Right ventricle myocardium inferior (tissue), 1 donor: Measurements from ENCODE around the gene GLIS1. TPM values are rescaled to one million over a fixed set of nuclear protein-coding genes. Genes with fewer than 3 reads are reported as not detected.

Experiments used
- ATAC-seq: fragments of 200-7000 bp; cut with Tn5 transposase; one replicate; pipeline ENCODE4 v1.9.1; 2020; ENCODE audit warnings: mild to moderate bottlenecking, moderate library complexity
- DNase-seq: peaks from one replicate; pipeline ENCODE4 v3.0.0; 2021; ENCODE audit errors: missing footprints
- intact Hi-C: fragments of 100-400 bp; cut with DNase I; formaldehyde crosslinking; loops from one replicate; pipeline ENCODE4 v1.11.0; 2022
- total RNA-seq: library from RNA; stranded (reverse); fragmentation: NEBNext Ultra II Directional; extraction: Animal tissue kit (Norgen Biotek cat#: 25700); gene quantifications from one replicate; pipeline ENCODE4 v1.2.1, GENCODE V29; 2021
- donor health status: DM: no; HTN: yes; CAD: no; lungs with severe emphysema.

GLIS1 gene
- total RNA-seq, 1 donor from 2014 or later, result not detected

DNA sequence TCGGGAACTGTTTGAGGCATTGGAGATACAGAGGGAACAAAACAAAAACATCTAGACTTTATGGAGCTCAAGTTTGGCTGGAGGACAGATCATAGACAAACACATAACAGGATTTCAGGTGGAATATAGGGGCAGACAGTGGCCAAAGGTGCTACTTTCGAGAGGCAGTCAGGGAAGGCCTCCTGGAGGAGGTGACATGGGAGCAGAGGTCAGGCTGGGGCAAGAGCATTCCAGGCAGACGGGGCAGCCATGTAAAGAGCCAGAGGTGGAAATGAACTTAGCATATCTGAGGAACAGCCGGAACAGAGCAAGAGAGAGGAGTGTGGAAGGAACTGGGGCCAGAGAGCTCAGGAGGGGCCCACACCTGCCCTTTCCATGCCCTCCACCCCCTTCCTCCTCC is 157.5 kb downstream of the GLIS1 start:
- ATAC-seq, result no peak
- intact Hi-C loops, result no loop called here
- DNase-seq, result no peak

DNA sequence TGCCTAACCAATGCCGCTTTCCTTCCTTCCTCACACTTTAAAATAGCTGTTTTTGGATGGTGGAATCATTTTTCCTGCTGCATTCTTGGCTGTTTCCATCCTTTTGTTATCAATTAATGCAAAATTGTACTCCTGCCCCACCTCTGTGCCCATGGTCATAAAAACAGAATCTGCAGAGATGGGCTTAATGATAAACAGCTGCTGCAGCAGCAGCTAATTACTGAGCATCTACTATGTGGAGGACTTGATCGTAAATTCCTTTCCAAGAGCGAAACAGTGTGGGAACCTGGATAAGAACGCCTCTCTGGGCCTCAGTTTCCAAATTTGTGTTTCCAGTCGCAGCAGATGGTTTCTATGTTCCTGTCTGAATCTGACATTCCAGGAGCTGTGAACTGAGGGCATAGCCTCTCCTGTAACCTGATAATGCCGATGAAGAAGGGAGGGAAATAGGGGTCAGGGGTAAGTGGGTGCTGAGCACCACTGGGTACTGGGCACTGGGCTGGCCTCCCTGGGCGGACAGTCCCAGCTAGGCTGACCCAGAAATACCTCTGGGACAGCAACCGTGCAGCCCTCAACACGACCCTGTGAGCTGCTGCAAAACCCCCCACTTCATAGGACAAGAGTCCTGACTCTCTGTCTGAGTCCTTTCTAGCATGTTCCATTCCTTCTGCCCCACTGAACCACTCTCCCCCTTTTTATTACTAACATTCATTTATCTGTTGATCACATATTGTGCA is 158.1 kb downstream of the GLIS1 start:
- ATAC-seq (no peak), DNase-seq (no peak)
- intact Hi-C loops, result no loop called here

GRCh38 chr1:53580009-53580400 is 159.0 kb downstream of the GLIS1 start:
- no peak for ATAC-seq
- DNase-seq, result no peak
- intact Hi-C loops, result no loop called here

DNA sequence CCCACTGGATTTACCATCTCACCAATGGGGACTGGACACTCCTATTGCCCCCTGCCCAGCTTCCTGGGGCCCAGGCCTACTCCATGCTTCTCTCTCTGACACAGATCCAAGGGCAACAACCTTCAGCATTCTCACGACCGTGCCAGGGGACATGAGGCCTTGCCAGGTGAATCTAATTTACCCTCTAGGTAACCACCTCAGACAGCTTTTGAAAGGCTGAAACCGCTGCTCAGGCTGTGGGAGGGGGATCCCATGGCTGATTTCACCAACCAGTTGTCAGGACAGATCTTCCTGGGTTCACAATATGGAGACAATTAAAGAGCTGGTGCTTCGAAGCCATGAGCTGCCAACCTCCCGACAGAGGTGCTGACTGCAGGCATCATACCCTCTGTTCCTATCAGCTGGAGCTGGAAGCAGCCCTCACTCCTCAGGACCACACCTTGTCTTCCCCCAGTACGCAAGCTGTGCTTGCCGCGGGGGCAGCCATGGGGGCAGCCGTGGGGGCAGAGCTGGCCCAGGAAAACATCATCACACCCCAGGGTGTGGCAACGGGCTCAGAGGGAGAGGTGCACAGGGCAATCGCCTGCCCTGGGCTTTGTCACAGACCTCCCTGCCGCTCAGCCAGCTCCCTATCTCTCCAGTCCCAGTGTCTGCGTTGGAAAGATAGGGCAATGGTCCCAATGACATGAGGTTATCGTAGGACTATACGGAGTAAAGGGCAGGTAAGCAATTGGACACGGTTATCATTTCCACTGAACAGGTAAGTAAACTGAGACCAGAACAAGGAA is 159.5 kb downstream of the GLIS1 start:
- intact Hi-C loops, result no loop called here
- DNase-seq, result peak; percentile 30
- no peak for ATAC-seq

GRCh38 chr1:53578358-53578757 is 160.6 kb downstream of the GLIS1 start:
- no peak for DNase-seq
- intact Hi-C loops, result no loop called here
- ATAC-seq, result no peak

GRCh38 chr1:53577761-53578100 is 161.2 kb downstream of the GLIS1 start:
- intact Hi-C loops, result no loop called here
- DNase-seq (peak; percentile 31), ATAC-seq (no peak)

DNA sequence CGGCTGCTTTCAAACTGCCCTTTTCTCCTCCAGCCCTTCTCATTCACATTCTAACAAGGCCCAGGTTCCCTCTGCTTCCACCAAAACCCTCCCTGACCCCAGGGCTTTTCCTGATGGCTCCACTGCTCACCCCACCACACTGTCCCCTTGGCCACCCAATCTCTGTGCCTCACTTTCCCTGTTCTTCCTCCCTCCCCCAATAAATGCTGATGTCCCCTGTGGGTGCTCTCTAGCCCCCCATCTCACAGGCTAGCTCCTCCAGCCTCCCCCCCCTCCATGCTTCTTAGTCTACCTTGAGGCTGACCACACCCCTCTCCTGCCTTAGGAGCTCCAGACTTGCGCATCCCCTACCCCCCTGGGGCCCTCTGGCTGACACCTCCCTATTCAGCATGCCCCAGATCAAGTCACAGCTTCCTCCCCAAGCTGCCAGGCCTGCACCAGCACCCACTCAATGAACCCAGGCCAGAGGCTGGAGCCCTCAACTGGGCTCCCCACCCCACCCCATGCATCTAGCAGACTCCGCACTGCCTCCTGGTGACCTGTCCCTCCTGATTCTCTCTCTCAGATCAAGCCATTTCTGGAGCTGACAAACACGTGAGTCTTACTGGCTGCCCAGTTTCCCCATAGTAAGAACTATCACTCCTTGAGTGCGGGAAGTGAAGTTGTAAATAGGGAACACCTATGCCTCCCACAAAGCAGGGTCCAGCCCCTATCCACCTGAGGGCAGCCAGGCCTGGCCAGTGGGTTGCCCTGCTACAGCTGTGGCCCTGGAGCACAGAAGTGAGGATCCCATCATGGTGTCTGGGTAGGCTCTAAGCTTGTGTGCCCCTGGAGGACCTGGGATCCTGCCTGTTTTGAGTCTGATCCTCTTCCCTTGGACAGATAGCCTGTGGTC is 161.9 kb downstream of the GLIS1 start:
- DNase-seq (peak; percentile 53), ATAC-seq (no peak)
- intact Hi-C loops, result no loop called here

- intact Hi-C loops, result no loop called here
- DNase-seq (no peak), ATAC-seq (no peak)
Observed at GRCh38 chr1:53576381-53576801, 162.6 kb downstream of the GLIS1 start.

- intact Hi-C loops, result no loop called here
- ATAC-seq (no peak), DNase-seq (no peak)
Observed at GRCh38 chr1:53575955-53576320, 163.0 kb downstream of the GLIS1 start.

DNA sequence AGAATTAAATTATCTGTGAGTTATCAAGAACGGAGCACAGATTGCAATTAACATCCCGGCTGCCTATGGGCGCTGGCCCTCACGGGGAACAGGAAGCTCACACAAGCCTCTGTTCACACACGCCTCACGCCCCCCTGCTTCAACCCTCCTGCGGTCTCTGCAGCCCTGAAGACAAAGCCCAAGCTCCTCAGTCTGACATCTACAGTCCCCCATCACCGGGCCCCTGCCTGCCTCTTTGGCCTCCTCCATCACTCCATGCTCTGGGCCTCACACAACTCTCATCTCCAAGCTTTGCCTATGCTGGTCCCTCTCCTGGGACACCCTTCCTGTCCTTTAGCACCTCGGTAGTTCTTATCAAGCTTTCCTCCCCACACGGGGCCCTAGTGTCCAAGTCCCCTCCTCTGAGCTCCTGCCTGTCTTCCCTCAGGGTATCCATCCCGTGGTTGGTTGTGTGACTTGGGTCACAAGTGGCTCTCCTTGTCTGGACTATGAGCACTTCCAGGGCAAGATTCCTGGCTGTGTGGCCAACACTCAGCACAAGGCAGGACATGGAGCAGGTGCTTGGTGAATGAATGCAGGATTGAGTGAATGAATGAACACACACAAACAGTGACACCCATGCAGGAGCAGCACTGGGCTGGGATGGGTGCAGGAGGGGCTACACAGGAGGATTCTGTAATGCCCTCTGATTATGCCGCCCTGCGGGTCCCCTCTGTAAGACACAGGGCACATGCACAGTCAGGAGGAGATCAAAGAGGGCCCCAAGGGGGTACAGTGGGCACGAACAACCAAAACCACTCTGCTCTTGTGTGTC is 163.6 kb downstream of the GLIS1 start:
- DNase-seq (no peak), ATAC-seq (no peak)
- intact Hi-C loops, result no loop called here

- ATAC-seq (no peak), DNase-seq (no peak)
- intact Hi-C loops, result no loop called here
Observed at GRCh38 chr1:53574621-53575020, 164.3 kb downstream of the GLIS1 start.

GRCh38 chr1:53573931-53574330 is 165.0 kb downstream of the GLIS1 start:
- DNase-seq, result no peak
- ATAC-seq, result no peak

DNA sequence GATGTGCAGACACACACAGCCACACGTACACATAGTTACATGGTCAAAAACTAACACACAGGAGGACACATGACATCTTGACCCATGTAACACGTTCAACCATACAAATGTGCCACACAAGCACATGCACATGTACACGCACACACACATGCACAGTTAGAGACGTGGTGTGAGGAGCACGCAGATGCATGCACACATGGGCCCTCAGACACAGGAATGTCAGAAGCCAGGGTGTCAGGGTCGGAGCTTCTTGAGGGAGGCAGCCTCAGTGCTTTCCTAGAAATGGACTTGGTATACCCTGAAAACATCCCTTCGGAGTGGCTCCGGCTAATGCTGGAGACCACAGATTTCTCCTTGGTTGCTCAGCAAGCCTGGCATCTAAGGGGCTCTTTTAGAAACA is 165.4 kb downstream of the GLIS1 start:
- DNase-seq (no peak), ATAC-seq (no peak)
- intact Hi-C loops, result no loop called here

More at GRCh38 chr1:53573931-53574330, 165.0 kb downstream of the GLIS1 start:
- intact Hi-C loops, result no loop called here

DNA sequence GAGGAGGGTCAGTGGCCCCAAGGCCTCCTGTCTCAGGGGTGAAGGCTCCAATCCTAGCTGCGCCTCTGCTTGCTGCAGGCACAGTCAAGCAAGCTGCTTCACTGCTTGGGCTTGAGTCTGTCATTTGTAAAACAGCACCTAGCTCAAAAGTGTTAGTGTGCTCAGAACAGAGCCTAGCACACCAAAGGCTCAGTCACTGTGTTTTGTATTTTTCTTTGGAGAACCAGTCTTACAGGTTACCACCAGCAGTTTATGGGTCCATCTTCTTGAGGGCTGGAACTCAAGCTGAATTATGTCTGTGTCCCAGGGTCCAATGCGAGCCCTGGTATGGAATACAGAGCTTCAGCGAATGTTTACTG is 166.2 kb downstream of the GLIS1 start:
- ATAC-seq (no peak), DNase-seq (no peak)
- intact Hi-C loops, result no loop called here

DNA sequence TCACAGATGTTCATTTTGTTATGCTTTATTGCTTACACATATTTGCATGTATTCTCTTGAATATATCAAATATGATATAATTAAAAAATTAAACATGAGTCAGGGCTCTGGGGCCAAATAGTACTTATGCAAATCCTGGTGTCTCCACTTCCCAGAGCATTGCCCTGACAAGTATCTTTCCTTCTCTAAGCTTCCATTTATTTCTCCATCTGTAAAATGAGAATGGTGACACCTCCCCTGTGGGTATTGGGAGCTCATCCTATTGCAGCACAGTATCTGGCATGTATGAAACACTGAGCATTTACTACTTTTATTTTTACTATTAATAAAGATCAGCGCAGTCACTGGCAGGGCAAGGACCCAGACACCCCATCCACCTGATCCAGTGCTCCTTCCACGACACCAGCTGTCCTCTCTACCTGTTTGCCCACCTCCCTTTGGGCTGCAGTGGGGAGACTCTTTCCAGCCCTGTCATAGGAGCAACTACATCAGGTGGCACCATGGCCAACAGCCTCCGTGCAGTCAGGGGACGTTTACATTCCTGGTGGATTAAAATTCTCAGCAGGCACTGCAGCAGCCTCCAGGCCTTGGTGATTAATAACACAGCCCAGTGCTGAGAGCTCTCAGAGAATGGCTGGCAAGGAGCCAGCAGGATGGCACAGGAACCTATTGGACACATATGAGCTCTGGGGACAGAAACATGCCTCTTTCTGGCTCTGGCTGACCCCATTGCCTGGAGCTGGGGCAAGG is 166.7 kb downstream of the GLIS1 start:
- intact Hi-C loops, result no loop called here
- no peak for DNase-seq
- ATAC-seq, result peak; percentile 16

DNA sequence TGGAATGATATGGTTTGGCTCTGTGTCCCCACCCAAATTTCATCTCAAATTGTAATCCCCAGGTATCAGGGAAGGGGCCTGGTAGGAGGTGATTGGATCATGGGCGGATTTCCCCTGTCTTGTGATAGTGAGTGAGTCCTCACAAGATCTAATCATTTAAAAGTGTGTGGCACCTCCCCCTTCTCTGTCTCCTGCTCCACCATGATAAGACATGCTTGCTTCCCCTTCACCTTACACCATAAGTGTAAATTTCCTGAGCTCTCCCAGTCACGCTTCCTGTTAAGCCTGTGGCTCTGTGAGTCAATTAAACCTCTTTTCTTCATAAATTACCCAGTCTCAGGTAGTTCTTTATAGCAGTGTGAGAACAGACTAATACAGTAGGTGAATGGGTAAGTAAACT is 170.4 kb downstream of the GLIS1 start:
- intact Hi-C loops, result no loop called here
- no peak for ATAC-seq

DNA sequence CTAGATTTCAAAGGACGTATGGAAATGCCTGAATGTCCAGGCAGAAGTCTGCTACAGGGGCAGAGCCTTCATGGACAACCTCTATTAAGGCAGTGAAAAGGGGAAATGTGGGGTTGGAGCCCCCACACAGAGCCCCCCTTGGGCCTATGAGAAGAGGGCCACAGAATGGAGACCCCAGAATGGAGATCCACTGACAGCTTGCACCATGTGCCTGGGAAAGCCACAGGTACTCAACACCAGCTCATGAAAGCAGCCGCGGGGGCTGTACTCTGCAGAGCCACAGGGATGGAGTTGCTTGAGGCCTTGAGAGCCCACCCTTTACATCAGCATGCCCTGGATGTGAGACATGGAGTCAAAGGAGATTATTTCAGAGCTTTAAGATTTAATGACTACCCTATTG is 171.1 kb downstream of the GLIS1 start:
- intact Hi-C loops, result no loop called here
- ATAC-seq, result no peak
- no peak for DNase-seq

More for the DNA sequence above, 170.4 kb downstream of the GLIS1 start:
- DNase-seq, result no peak

DNA sequence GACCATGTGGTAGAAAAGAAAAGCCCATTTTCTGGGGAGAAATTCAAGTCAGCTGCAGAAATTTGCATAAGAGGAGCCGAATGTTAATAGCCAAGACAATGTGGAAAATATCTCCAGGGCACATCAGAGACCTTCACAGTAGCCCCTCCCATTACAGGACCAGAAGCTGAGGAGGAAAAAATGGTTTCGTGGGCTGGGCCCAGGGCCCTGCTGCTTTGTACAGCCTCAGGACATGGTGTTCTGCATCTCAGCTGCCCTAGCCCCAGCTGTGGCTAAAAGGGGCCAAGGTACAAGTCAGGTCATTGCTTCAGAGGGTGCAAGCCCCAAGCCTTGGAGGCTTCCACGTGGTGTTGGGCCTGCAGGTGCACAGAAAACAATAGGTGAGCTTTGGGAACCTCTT is 171.5 kb downstream of the GLIS1 start:
- DNase-seq (no peak), ATAC-seq (no peak)
- intact Hi-C loops, result no loop called here
